ACC112 (cell line): Measurements from ENCODE around the gene MOGAT1.
A peak's percentile ranks its signal among the peaks of the same experiment; 100 is the strongest.

Source experiments
- H2AFZ ChIP-seq: fragments of 200-600 bp; sonication (generic); one replicate; pipeline ENCODE4 v1.6.0; 2017; ENCODE audit warnings: antibody characterized with exemption, low read length; ENCODE audit not compliant: unreplicated experiment
- H3K27ac ChIP-seq: fragments of 200-600 bp; sonication (generic); 2 replicates; pipeline ENCODE4 v1.5.1; 2014; ENCODE audit warnings: low read depth, mild to moderate bottlenecking, antibody characterized with exemption, low read length, moderate library complexity
- H3K27me3 ChIP-seq: fragments of 200-600 bp; sonication (generic); 2 replicates; pipeline ENCODE4 v1.6.1; 2014; ENCODE audit warnings: mild to moderate bottlenecking, antibody characterized with exemption, low read length, moderate library complexity, mixed read lengths; ENCODE audit not compliant: insufficient read depth
- H3K36me3 ChIP-seq: fragments of 200-600 bp; sonication (generic); 2 replicates; pipeline ENCODE4 v1.6.1; 2016; ENCODE audit warnings: mild to moderate bottlenecking, antibody characterized with exemption, low read length, moderate library complexity, mixed read lengths; ENCODE audit not compliant: insufficient read depth
- H3K4me1 ChIP-seq: fragments of 200-600 bp; sonication (generic); one replicate; pipeline ENCODE4 v1.6.1; 2016; ENCODE audit warnings: low read length, mixed read lengths; ENCODE audit not compliant: insufficient read depth, unreplicated experiment, control insufficient read depth
- H3K4me3 ChIP-seq: fragments of 200-600 bp; sonication (generic); 2 replicates; pipeline ENCODE4 v1.5.1; 2014; ENCODE audit warnings: mild to moderate bottlenecking, low read depth, low read length
- H3K79me2 ChIP-seq: fragments of 200-600 bp; sonication (generic); one replicate; pipeline ENCODE4 v1.6.0; 2016; ENCODE audit warnings: low read length; ENCODE audit not compliant: control insufficient read depth, unreplicated experiment, insufficient read depth

Gene MOGAT1

GRCh38 chr2:222671259-222672067, at the start of gene MOGAT1:
Gene MOGAT1 (plus strand): TSS chr2:222671658. CDS start chr2:222671786, 128 bp downstream.
- Histone ChIP-seq H3K36me3 (no peaks in the 10 kb centered on the region), H3K27me3 (peaks cover 12% of the 10 kb centered on the region; the same call in 1 of the 2 replicates), H3K27ac (no peak within 1 kb of the TSS), H3K79me2 (no peaks in the 10 kb centered on the region), H3K4me3 (peak within 1 kb of the TSS; percentile 74), H2AFZ (peak within 1 kb of the TSS; percentile 41), H3K4me1 (peaks cover 4% of the 10 kb centered on the region)

- Histone ChIP-seq H2AFZ (no peak overlapping the region), H3K4me1 (no peaks in the 10 kb centered on the region), H3K27me3 (no peaks in the 10 kb centered on the region), H3K79me2 (no peaks in the 10 kb centered on the region), H3K4me3 (no peak overlapping the region), H3K27ac (no peak overlapping the region), H3K36me3 (peaks cover 33% of the 10 kb centered on the region)
Measured at GRCh38 chr2:222621893-222622292, 49.6 kb upstream of the MOGAT1 start.

- no peaks in the 10 kb centered on the region for H3K4me1 ChIP-seq
- H2AFZ ChIP-seq, result no peak overlapping the region
- H3K27me3 ChIP-seq, result no peaks in the 10 kb centered on the region
- H3K79me2 ChIP-seq, result no peaks in the 10 kb centered on the region
- H3K4me3 ChIP-seq, result no peak overlapping the region
- H3K27ac ChIP-seq, result no peak overlapping the region
- H3K36me3 ChIP-seq, result peaks cover 33% of the 10 kb centered on the region
Measured at GRCh38 chr2:222622910-222623309, 48.5 kb upstream of the MOGAT1 start.

GRCh38 chr2:222623756-222624309, 47.6 kb upstream of the MOGAT1 start:
- Histone ChIP-seq H3K4me1 (peaks cover 3% of the 10 kb centered on the region), H3K36me3 (peaks cover 29% of the 10 kb centered on the region), H3K4me3 (no peak overlapping the region), H3K79me2 (no peaks in the 10 kb centered on the region), H2AFZ (no peak overlapping the region), H3K27me3 (no peaks in the 10 kb centered on the region), H3K27ac (no peak overlapping the region)

GRCh38 chr2:222627764-222628163, 43.7 kb upstream of the MOGAT1 start:
- H3K4me1 ChIP-seq, result peaks cover 3% of the 10 kb centered on the region
- H3K36me3 ChIP-seq, result peaks cover 25% of the 10 kb centered on the region
- no peak overlapping the region for H3K4me3 ChIP-seq

GRCh38 chr2:222635295-222635694, 36.2 kb upstream of the MOGAT1 start:
- Histone ChIP-seq H3K27me3 (no peaks in the 10 kb centered on the region), H3K27ac (no peak overlapping the region), H3K79me2 (no peaks in the 10 kb centered on the region), H3K4me1 (no peaks in the 10 kb centered on the region), H3K4me3 (no peak overlapping the region), H2AFZ (no peak overlapping the region), H3K36me3 (peaks cover 54% of the 10 kb centered on the region)

More at GRCh38 chr2:222627764-222628163, 43.7 kb upstream of the MOGAT1 start:
- H3K27me3 ChIP-seq, result no peaks in the 10 kb centered on the region
- no peak overlapping the region for H2AFZ ChIP-seq
- no peaks in the 10 kb centered on the region for H3K79me2 ChIP-seq
- no peak overlapping the region for H3K27ac ChIP-seq

GRCh38 chr2:222637067-222637466, 34.4 kb upstream of the MOGAT1 start:
- Histone ChIP-seq H2AFZ (no peak overlapping the region), H3K36me3 (peaks cover 56% of the 10 kb centered on the region), H3K27me3 (no peaks in the 10 kb centered on the region), H3K79me2 (no peaks in the 10 kb centered on the region), H3K27ac (no peak overlapping the region), H3K4me3 (no peak overlapping the region), H3K4me1 (no peaks in the 10 kb centered on the region)

- peaks cover 4% of the 10 kb centered on the region for H3K4me1 ChIP-seq
- peaks cover 56% of the 10 kb centered on the region for H3K36me3 ChIP-seq
- H3K27me3 ChIP-seq, result no peaks in the 10 kb centered on the region
- H3K27ac ChIP-seq, result no peak overlapping the region
- H2AFZ ChIP-seq, result no peak overlapping the region
- H3K4me3 ChIP-seq, result no peak overlapping the region
- H3K79me2 ChIP-seq, result peaks cover 5% of the 10 kb centered on the region
Measured at GRCh38 chr2:222641336-222641735, 30.1 kb upstream of the MOGAT1 start.

- H3K4me1 ChIP-seq, result peaks cover 4% of the 10 kb centered on the region
- H3K4me3 ChIP-seq, result no peak overlapping the region
- no peak overlapping the region for H3K27ac ChIP-seq
- H2AFZ ChIP-seq, result no peak overlapping the region
- H3K79me2 ChIP-seq, result peaks cover 6% of the 10 kb centered on the region
- H3K36me3 ChIP-seq, result peaks cover 47% of the 10 kb centered on the region
- H3K27me3 ChIP-seq, result no peaks in the 10 kb centered on the region
Measured at GRCh38 chr2:222643134-222643533, 28.3 kb upstream of the MOGAT1 start.

GRCh38 chr2:222646008-222646407, 25.4 kb upstream of the MOGAT1 start:
- H3K27me3 ChIP-seq, result no peaks in the 10 kb centered on the region
- H3K36me3 ChIP-seq, result peaks cover 32% of the 10 kb centered on the region
- no peak overlapping the region for H3K4me3 ChIP-seq
- H3K79me2 ChIP-seq, result peaks cover 30% of the 10 kb centered on the region
- H2AFZ ChIP-seq, result no peak overlapping the region
- H3K27ac ChIP-seq, result no peak overlapping the region
- peaks cover 4% of the 10 kb centered on the region for H3K4me1 ChIP-seq

GRCh38 chr2:222649801-222650200, 21.7 kb upstream of the MOGAT1 start:
- peaks cover 24% of the 10 kb centered on the region for H3K4me1 ChIP-seq
- H3K36me3 ChIP-seq, result peaks cover 21% of the 10 kb centered on the region
- peaks cover 63% of the 10 kb centered on the region for H3K79me2 ChIP-seq

More at GRCh38 chr2:222649801-222650200, 21.7 kb upstream of the MOGAT1 start:
- H3K27me3 ChIP-seq, result no peaks in the 10 kb centered on the region
- H3K27ac ChIP-seq, result no peak overlapping the region
- H3K4me3 ChIP-seq, result no peak overlapping the region
- H2AFZ ChIP-seq, result no peak overlapping the region
